ENCODE measurements around the gene ABCB4.

DNA sequence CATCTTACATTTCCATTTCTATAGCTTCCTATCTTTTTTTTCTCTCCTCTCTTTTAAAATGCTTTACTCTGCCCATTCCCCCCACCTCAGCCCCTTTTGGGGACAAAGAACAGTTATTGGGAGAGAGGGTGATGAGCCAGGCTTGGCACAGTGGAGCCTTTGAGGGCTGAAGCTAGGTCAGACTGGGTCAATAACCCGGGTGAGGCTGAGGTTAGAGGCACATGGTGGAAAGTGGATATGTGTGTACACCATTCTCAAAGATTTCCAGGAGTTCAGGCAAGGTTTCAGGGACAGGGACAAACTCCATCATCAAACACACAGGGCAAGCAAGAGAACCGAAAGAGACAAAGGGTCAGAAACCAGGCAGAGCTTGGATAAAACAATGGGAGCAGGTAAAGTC is 11.5 kb downstream of the ABCB4 start:
- TF ChIP-seq, protein P1, sequence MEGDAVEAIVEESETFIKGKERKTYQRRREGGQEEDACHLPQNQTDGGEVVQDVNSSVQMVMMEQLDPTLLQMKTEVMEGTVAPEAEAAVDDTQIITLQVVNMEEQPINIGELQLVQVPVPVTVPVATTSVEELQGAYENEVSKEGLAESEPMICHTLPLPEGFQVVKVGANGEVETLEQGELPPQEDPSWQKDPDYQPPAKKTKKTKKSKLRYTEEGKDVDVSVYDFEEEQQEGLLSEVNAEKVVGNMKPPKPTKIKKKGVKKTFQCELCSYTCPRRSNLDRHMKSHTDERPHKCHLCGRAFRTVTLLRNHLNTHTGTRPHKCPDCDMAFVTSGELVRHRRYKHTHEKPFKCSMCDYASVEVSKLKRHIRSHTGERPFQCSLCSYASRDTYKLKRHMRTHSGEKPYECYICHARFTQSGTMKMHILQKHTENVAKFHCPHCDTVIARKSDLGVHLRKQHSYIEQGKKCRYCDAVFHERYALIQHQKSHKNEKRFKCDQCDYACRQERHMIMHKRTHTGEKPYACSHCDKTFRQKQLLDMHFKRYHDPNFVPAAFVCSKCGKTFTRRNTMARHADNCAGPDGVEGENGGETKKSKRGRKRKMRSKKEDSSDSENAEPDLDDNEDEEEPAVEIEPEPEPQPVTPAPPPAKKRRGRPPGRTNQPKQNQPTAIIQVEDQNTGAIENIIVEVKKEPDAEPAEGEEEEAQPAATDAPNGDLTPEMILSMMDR (IDR thresholded peaks at IDR 0.05), result no peak
- no peak for TF ChIP-seq POLR2A (IDR thresholded peaks at IDR 0.05)
- no peak for TF ChIP-seq POLR2AphosphoS5 (IDR thresholded peaks at IDR 0.05)
